ENCODE data around the gene RFTN1. TPM values are rescaled to one million over a fixed set of nuclear protein-coding genes. Genes with fewer than 3 reads are reported as not detected.

Gene RFTN1
- total and polyA plus RNA-seq, 7 experiments from 2014 or later = 44.8 to 68.8 (median 53.2) TPM

- H3K27me3 Mint-ChIP-seq = no peaks in the 10 kb centered on the region
- intact Hi-C loops (cut with micrococcal nuclease) = no loop called here
- H3K4me1 Mint-ChIP-seq = peaks cover 17 to 41% (median 25%) of the 10 kb centered on the region in 7 donors
- Histone ChIP-seq H3K4me1 (ENCODE audit: control insufficient read depth in 2 of 2, insufficient read depth in 2 of 2, low read length in 2 of 2) (no peaks in the 10 kb centered on the region), H3K27me3 (ENCODE audit: control insufficient read depth in 2 of 2, insufficient read depth in 2 of 2, low read length in 2 of 2) (no peaks in the 10 kb centered on the region), H3K27ac (ENCODE audit: low read depth, low read length) (no peak overlapping the region), H3K36me3 (ENCODE audit: control insufficient read depth in 2 of 3, insufficient read depth in 3 of 3, low read length in 3 of 3) (peaks cover 0 to 33% (median 11%) of the 10 kb centered on the region in 3 experiments), H3K9me3 (ENCODE audit: control insufficient read depth in 2 of 3, low read length in 3 of 3) (no peaks in the 10 kb centered on the region), H3K4me3 (ENCODE audit: low read length) (no peak overlapping the region)
- peaks cover 23 to 75% (median 55%) of the 10 kb centered on the region in 5 donors for H3K36me3 Mint-ChIP-seq
- ATAC-seq (no peak), DNase-seq (no peak)
- CTCF ChIA-PET = no interaction called here
- H3K4me3 Mint-ChIP-seq = no peak overlapping the region
- POLR2A ChIA-PET = interaction anchor here (0.6 to 0.8 kb wide), 2 partner anchors 144 to 423 kb away, joined by 3 read pairs; no protein-coding TSS in a partner anchor
- peak overlapping the region in 5 of 9 donors; percentile 1 to 56 (median 2) for H3K27ac Mint-ChIP-seq
- H3K9me3 Mint-ChIP-seq = peaks cover 0 to 3% (median 0%) of the 10 kb centered on the region in 11 donors
These were observed 84.4 kb downstream of the RFTN1 start for GRCh38 chr3:16429086-16429485.

- POLR2A ChIA-PET = interaction anchor here (0.6 to 0.8 kb wide), 2 partner anchors 143 to 423 kb away, joined by 3 read pairs; no protein-coding TSS in a partner anchor
- H3K27me3 ChIP-seq (ENCODE audit: control insufficient read depth in 2 of 2, insufficient read depth in 2 of 2, low read length in 2 of 2) = no peaks in the 10 kb centered on the region
- H3K4me1 ChIP-seq (ENCODE audit: control insufficient read depth in 2 of 2, insufficient read depth in 2 of 2, low read length in 2 of 2) = no peaks in the 10 kb centered on the region
- peaks cover 0 to 31% (median 10%) of the 10 kb centered on the region in 3 experiments for H3K36me3 ChIP-seq (ENCODE audit: control insufficient read depth in 2 of 3, insufficient read depth in 3 of 3, low read length in 3 of 3)
- no peak overlapping the region for H3K27ac Mint-ChIP-seq
- H3K4me3 ChIP-seq (ENCODE audit: low read length) = no peak overlapping the region
- ATAC-seq = no peak
- DNase-seq = no peak
- intact Hi-C loops (cut with micrococcal nuclease) = no loop called here
- no peak overlapping the region for H3K27ac ChIP-seq (ENCODE audit: low read depth, low read length)
- no peak overlapping the region for H3K4me3 Mint-ChIP-seq
- no peaks in the 10 kb centered on the region for H3K9me3 ChIP-seq (ENCODE audit: control insufficient read depth in 2 of 3, low read length in 3 of 3)
- H3K9me3 Mint-ChIP-seq = peaks cover 0 to 3% (median 0%) of the 10 kb centered on the region in 11 donors
- no peaks in the 10 kb centered on the region for H3K27me3 Mint-ChIP-seq
- H3K36me3 Mint-ChIP-seq = peaks cover 23 to 75% (median 55%) of the 10 kb centered on the region in 5 donors
- H3K4me1 Mint-ChIP-seq = peaks cover 18 to 42% (median 25%) of the 10 kb centered on the region in 7 donors
- CTCF ChIA-PET = no interaction called here
These were observed 84.9 kb downstream of the RFTN1 start for GRCh38 chr3:16428612-16429011.

- ATAC-seq = peak; percentile 22
- intact Hi-C loops (cut with micrococcal nuclease) = no loop called here
- peaks cover 0 to 21% (median 0%) of the 10 kb centered on the region in 3 experiments for H3K36me3 ChIP-seq (ENCODE audit: control insufficient read depth in 2 of 3, insufficient read depth in 3 of 3, low read length in 3 of 3)
- Mint-ChIP-seq H3K27ac (peak overlapping the region in 2 of 9 donors; percentile 54 to 80), H3K36me3 (peaks cover 22 to 67% (median 46%) of the 10 kb centered on the region in 5 donors), H3K27me3 (no peaks in the 10 kb centered on the region), H3K9me3 (peaks cover 0 to 3% (median 0%) of the 10 kb centered on the region in 11 donors), H3K4me3 (no peak overlapping the region), H3K4me1 (peaks cover 13 to 47% (median 24%) of the 10 kb centered on the region in 7 donors)
- POLR2A ChIA-PET = no interaction called here
- CTCF ChIA-PET = no interaction called here
- no peak for DNase-seq
- H3K4me3 ChIP-seq (ENCODE audit: low read length) = no peak overlapping the region
- H3K4me1 ChIP-seq (ENCODE audit: control insufficient read depth in 2 of 2, insufficient read depth in 2 of 2, low read length in 2 of 2) = no peaks in the 10 kb centered on the region
- no peaks in the 10 kb centered on the region for H3K9me3 ChIP-seq (ENCODE audit: control insufficient read depth in 2 of 3, low read length in 3 of 3)
- no peak overlapping the region for H3K27ac ChIP-seq (ENCODE audit: low read depth, low read length)
- H3K27me3 ChIP-seq (ENCODE audit: control insufficient read depth in 2 of 2, insufficient read depth in 2 of 2, low read length in 2 of 2) = no peaks in the 10 kb centered on the region
These were observed 86.2 kb downstream of the RFTN1 start for GRCh38 chr3:16427103-16427965.

- H3K36me3 ChIP-seq (ENCODE audit: control insufficient read depth in 2 of 3, insufficient read depth in 3 of 3, low read length in 3 of 3) = peaks cover 0 to 16% (median 0%) of the 10 kb centered on the region in 3 experiments
- Mint-ChIP-seq H3K27ac (no peak overlapping the region), H3K9me3 (peaks cover 0 to 3% (median 0%) of the 10 kb centered on the region in 11 donors), H3K4me1 (peaks cover 13 to 47% (median 24%) of the 10 kb centered on the region in 7 donors), H3K36me3 (peaks cover 16 to 61% (median 40%) of the 10 kb centered on the region in 5 donors), H3K27me3 (no peaks in the 10 kb centered on the region), H3K4me3 (peak overlapping the region in 1 of 10 donors; percentile 4)
- CTCF ChIA-PET = no interaction called here
- H3K4me1 ChIP-seq (ENCODE audit: control insufficient read depth in 2 of 2, insufficient read depth in 2 of 2, low read length in 2 of 2) = no peaks in the 10 kb centered on the region
- no peak for DNase-seq
- no peaks in the 10 kb centered on the region for H3K27me3 ChIP-seq (ENCODE audit: control insufficient read depth in 2 of 2, insufficient read depth in 2 of 2, low read length in 2 of 2)
- no peak overlapping the region for H3K4me3 ChIP-seq (ENCODE audit: low read length)
- no peak for ATAC-seq
- H3K9me3 ChIP-seq (ENCODE audit: control insufficient read depth in 2 of 3, low read length in 3 of 3) = no peaks in the 10 kb centered on the region
- no peak overlapping the region for H3K27ac ChIP-seq (ENCODE audit: low read depth, low read length)
- intact Hi-C loops (cut with micrococcal nuclease) = no loop called here
- POLR2A ChIA-PET = no interaction called here
These were observed 86.8 kb downstream of the RFTN1 start for GRCh38 chr3:16426665-16427064.

- H3K4me1 ChIP-seq (ENCODE audit: control insufficient read depth in 2 of 2, insufficient read depth in 2 of 2, low read length in 2 of 2) = no peaks in the 10 kb centered on the region
- H3K9me3 ChIP-seq (ENCODE audit: control insufficient read depth in 2 of 3, low read length in 3 of 3) = no peaks in the 10 kb centered on the region
- H3K4me3 ChIP-seq (ENCODE audit: low read length) = no peak overlapping the region
- ATAC-seq = no peak
- Mint-ChIP-seq H3K27me3 (no peaks in the 10 kb centered on the region), H3K36me3 (peaks cover 14 to 58% (median 33%) of the 10 kb centered on the region in 5 donors), H3K27ac (no peak overlapping the region), H3K9me3 (peaks cover 0 to 3% (median 0%) of the 10 kb centered on the region in 11 donors), H3K4me1 (peaks cover 13 to 49% (median 24%) of the 10 kb centered on the region in 7 donors), H3K4me3 (no peak overlapping the region)
- H3K36me3 ChIP-seq (ENCODE audit: control insufficient read depth in 2 of 3, insufficient read depth in 3 of 3, low read length in 3 of 3) = peaks cover 0 to 9% (median 0%) of the 10 kb centered on the region in 3 experiments
- POLR2A ChIA-PET = no interaction called here
- H3K27me3 ChIP-seq (ENCODE audit: control insufficient read depth in 2 of 2, insufficient read depth in 2 of 2, low read length in 2 of 2) = no peaks in the 10 kb centered on the region
- no peak overlapping the region for H3K27ac ChIP-seq (ENCODE audit: low read depth, low read length)
- intact Hi-C loops (cut with micrococcal nuclease) = no loop called here
- no peak for DNase-seq
- CTCF ChIA-PET = no interaction called here
These were observed 87.5 kb downstream of the RFTN1 start for GRCh38 chr3:16426029-16426400.

- ChIA-PET POLR2A (interaction anchor here (0.6 kb wide), 1 partner anchor 505 kb away, joined by 3 read pairs; no protein-coding TSS in a partner anchor), CTCF (no interaction called here)
- H3K36me3 Mint-ChIP-seq = peaks cover 10 to 53% (median 30%) of the 10 kb centered on the region in 5 donors
- Histone ChIP-seq H3K4me3 (ENCODE audit: low read length) (no peak overlapping the region), H3K27me3 (ENCODE audit: control insufficient read depth in 2 of 2, insufficient read depth in 2 of 2, low read length in 2 of 2) (no peaks in the 10 kb centered on the region), H3K36me3 (ENCODE audit: control insufficient read depth in 2 of 3, insufficient read depth in 3 of 3, low read length in 3 of 3) (peaks cover 0 to 4% (median 0%) of the 10 kb centered on the region in 3 experiments), H3K4me1 (ENCODE audit: control insufficient read depth in 2 of 2, insufficient read depth in 2 of 2, low read length in 2 of 2) (no peaks in the 10 kb centered on the region), H3K9me3 (ENCODE audit: control insufficient read depth in 2 of 3, low read length in 3 of 3) (no peaks in the 10 kb centered on the region), H3K27ac (ENCODE audit: low read depth, low read length) (no peak overlapping the region)
- intact Hi-C loops (cut with micrococcal nuclease) = no loop called here
- ATAC-seq (no peak), DNase-seq (no peak)
- no peak overlapping the region for H3K4me3 Mint-ChIP-seq
- peaks cover 0 to 3% (median 0%) of the 10 kb centered on the region in 11 donors for H3K9me3 Mint-ChIP-seq
- H3K27ac Mint-ChIP-seq = peak overlapping the region in 2 of 9 donors; percentile 36 to 41
- H3K27me3 Mint-ChIP-seq = no peaks in the 10 kb centered on the region
- peaks cover 13 to 48% (median 22%) of the 10 kb centered on the region in 7 donors for H3K4me1 Mint-ChIP-seq
These were observed 88.0 kb downstream of the RFTN1 start for GRCh38 chr3:16425398-16426028.

Measured in naive thymus-derived CD4-positive, alpha-beta T cell (primary cell).